Right lobe of liver (tissue), 6 donors: ENCODE results near the gene MYL11. TPM values are rescaled to one million over a fixed set of nuclear protein-coding genes. Genes with fewer than 3 reads are reported as not detected.

Experiments
- ATAC-seq, 4 donors: fragments of 200-7000 bp; cut with Tn5 transposase; one replicate each; pipeline ENCODE4 v1.9.1; 2020; ENCODE audit warnings: mild to moderate bottlenecking in 4 of 4, moderate library complexity in 4 of 4
- DNase-seq, 3 donors: peaks; one replicate each; pipeline ENCODE4 v3.0.0-alpha.2; 2020
- H3K27ac ChIP-seq, 3 donors: fragments of 200-600 bp; one replicate each; pipeline ENCODE4 v1.8.0; 2022
- H3K27me3 ChIP-seq, 2 donors: fragments of 200-600 bp; one replicate each; pipeline ENCODE4 v1.8.0; 2022
- H3K36me3 ChIP-seq, 4 donors: fragments of 200-600 bp; sonication (generic) in 1 of 4; one replicate each; pipeline versions ENCODE4 v1.5.1 to v1.8.0; 2017 to 2022; ENCODE audit warnings: control low read depth in 1 of 4
- H3K4me1 ChIP-seq, 4 donors: fragments of 200-600 bp; sonication (generic) in 1 of 4; one replicate each; pipeline versions ENCODE4 v1.5.1 to v1.8.0; 2017 to 2022; ENCODE audit warnings: control low read depth in 1 of 4
- H3K4me3 ChIP-seq, 3 donors: fragments of 200-600 bp; one replicate each; pipeline ENCODE4 v1.8.0; 2022
- H3K9me3 ChIP-seq, 4 donors: fragments of 200-600 bp; sonication (generic) in 1 of 4; one replicate each; pipeline versions ENCODE4 v1.5.1 to v1.8.0; 2017 to 2022; ENCODE audit warnings: control low read depth in 1 of 4
- POLR2A ChIP-seq: fragments of 450-650 bp; IDR thresholded peaks from one replicate; pipeline ENCODE4 v1.6.1; 2017; ENCODE audit warnings: antibody characterized with exemption, mild to moderate bottlenecking
- WGBS: methylation state at CpG from one replicate; pipeline ENCODE4 v1.1.6; 2018; ENCODE audit warnings: low coverage, low lambda C conversion rate; ENCODE audit not compliant: insufficient coverage; ENCODE audit errors: missing lambda C conversion rate; 5-methylcytosine and 5-hydroxymethylcytosine counted together
- intact Hi-C, 2 donors: fragments of 100-400 bp; cut with DNase I; formaldehyde crosslinking; loops; one replicate each; pipeline versions ENCODE4 v1.11.2 to v1.14.1; 2022
- total RNA-seq, 6 experiments: library from RNA; depleted of rRNA in 2 of 6; stranded (reverse); fragments of >200 nt in 2 of 6; fragmentation: NEBNext Ultra II Directional in 3 of 6; extraction: Animal tissue kit (Norgen Biotek cat#: 25700) in 3 of 6; gene quantifications; one replicate each; pipeline versions ENCODE4 v1.1.0 to v1.2.4, GENCODE V29; 2016 to 2023
- TF ChIP-seq, protein P1 (sequence below), 4 donors: fragments of 200-600 bp in 3 of 4; fragments of 450-650 bp in 1 of 4; IDR thresholded peaks; one replicate each; pipeline versions ENCODE4 v1.5.1 to v1.8.0; 2016 to 2022; ENCODE audit warnings: antibody characterized with exemption in 4 of 4, mild to moderate bottlenecking in 2 of 4
- donor health status: DM: no; HTN: yes; CAD: no.
- donor health status: DM: no; HTN: no; CAD: no.
- donor health status: DM: no; HTN: no; CAD: no.
- donor health status: DM: no; HTN: yes; CAD: no.
- donor health status: DM: no; HTN: yes; CAD: no.

The MYL11 gene
- total RNA-seq, 6 experiments from 2014 or later: 1.4 TPM; not detected in 5

GRCh38 chr16:30367349-30368009, 7.1 kb upstream of the MYL11 start:
- intact Hi-C loops: no loop called here
- Histone ChIP-seq H3K9me3 (no peaks in the 10 kb centered on the region), H3K4me3 (peak overlapping the region; percentile 59 to 90 (median 79)), H3K4me1 (peaks cover 0 to 29% (median 7%) of the 10 kb centered on the region in 4 donors), H3K27ac (peak overlapping the region in 2 of 3 donors; percentile 45 to 85), H3K36me3 (peaks cover 0 to 22% (median 8%) of the 10 kb centered on the region in 4 donors), H3K27me3 (no peaks in the 10 kb centered on the region)
- WGBS: 40% methylated on average over 6 of the region's 10 CpGs
- TF ChIP-seq, protein P1, sequence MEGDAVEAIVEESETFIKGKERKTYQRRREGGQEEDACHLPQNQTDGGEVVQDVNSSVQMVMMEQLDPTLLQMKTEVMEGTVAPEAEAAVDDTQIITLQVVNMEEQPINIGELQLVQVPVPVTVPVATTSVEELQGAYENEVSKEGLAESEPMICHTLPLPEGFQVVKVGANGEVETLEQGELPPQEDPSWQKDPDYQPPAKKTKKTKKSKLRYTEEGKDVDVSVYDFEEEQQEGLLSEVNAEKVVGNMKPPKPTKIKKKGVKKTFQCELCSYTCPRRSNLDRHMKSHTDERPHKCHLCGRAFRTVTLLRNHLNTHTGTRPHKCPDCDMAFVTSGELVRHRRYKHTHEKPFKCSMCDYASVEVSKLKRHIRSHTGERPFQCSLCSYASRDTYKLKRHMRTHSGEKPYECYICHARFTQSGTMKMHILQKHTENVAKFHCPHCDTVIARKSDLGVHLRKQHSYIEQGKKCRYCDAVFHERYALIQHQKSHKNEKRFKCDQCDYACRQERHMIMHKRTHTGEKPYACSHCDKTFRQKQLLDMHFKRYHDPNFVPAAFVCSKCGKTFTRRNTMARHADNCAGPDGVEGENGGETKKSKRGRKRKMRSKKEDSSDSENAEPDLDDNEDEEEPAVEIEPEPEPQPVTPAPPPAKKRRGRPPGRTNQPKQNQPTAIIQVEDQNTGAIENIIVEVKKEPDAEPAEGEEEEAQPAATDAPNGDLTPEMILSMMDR (IDR thresholded peaks at IDR 0.05): no peak
- TF ChIP-seq POLR2A: peak; percentile 14
- DNase-seq (peak in 2 of 3 donors; percentile 72 to 80), ATAC-seq (peak; percentile 10 to 19 (median 11))

DNA sequence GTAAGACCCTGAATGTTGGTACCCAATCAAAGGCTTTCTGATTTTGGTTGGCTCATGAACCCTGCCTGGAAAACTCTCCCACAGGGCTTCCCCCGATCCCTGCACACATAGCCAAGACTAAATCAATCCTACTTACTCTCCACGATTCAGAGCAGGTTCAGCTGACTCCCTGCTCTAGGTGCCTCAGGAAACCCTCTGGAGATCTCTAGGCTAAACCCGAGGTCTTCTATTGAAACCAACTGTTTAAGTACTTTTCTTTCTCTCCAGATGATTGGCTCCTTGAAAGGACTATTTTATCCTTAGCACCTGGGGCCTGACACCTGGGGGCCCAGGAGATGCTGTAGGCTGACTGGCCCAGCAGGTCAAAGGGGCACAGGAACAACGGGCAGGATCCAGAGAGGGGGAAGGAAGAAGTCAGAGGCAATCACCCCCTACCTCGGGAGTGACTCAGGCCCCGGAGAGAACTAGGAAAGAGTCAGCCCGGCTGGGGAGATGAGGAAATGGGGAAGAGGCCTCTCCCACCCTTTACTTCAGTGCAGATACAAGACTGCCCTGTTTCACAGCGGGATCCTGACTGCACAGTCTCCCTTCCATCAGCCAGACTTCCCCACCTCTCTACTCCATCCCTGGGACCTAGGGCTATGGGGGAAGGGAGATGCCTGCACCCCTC, 6.3 kb upstream of the MYL11 start:
- DNase-seq (no peak), ATAC-seq (peak in 1 of 4 donors; percentile 1)
- intact Hi-C loops: no loop called here
- H3K4me1 ChIP-seq: peaks cover 0 to 29% (median 7%) of the 10 kb centered on the region in 4 donors
- peak overlapping the region; percentile 59 to 90 (median 79) for H3K4me3 ChIP-seq
- TF ChIP-seq, protein P1 (IDR thresholded peaks at IDR 0.05): no peak
- TF ChIP-seq POLR2A: no peak
- H3K9me3 ChIP-seq: no peaks in the 10 kb centered on the region
- no peaks in the 10 kb centered on the region for H3K27me3 ChIP-seq
- peaks cover 0 to 18% (median 8%) of the 10 kb centered on the region in 4 donors for H3K36me3 ChIP-seq
- H3K27ac ChIP-seq: peak overlapping the region in 2 of 3 donors; percentile 45 to 85
- WGBS: 5% methylated on average over 7 of the region's 8 CpGs

GRCh38 chr16:30368792-30369090, 5.9 kb upstream of the MYL11 start:
- H3K36me3 ChIP-seq: peaks cover 0 to 18% (median 8%) of the 10 kb centered on the region in 4 donors
- H3K4me3 ChIP-seq: peak overlapping the region; percentile 59 to 90 (median 79)
- WGBS: 8% methylated on average over 4 of the region's 4 CpGs
- intact Hi-C loops: no loop called here
- peak overlapping the region in 2 of 3 donors; percentile 65 to 85 for H3K27ac ChIP-seq
- peaks cover 0 to 29% (median 7%) of the 10 kb centered on the region in 4 donors for H3K4me1 ChIP-seq
- TF ChIP-seq POLR2A: no peak
- TF ChIP-seq, protein P1 (IDR thresholded peaks at IDR 0.05): no peak
- no peak for ATAC-seq
- DNase-seq: no peak
- H3K27me3 ChIP-seq: no peaks in the 10 kb centered on the region
- no peaks in the 10 kb centered on the region for H3K9me3 ChIP-seq

DNA sequence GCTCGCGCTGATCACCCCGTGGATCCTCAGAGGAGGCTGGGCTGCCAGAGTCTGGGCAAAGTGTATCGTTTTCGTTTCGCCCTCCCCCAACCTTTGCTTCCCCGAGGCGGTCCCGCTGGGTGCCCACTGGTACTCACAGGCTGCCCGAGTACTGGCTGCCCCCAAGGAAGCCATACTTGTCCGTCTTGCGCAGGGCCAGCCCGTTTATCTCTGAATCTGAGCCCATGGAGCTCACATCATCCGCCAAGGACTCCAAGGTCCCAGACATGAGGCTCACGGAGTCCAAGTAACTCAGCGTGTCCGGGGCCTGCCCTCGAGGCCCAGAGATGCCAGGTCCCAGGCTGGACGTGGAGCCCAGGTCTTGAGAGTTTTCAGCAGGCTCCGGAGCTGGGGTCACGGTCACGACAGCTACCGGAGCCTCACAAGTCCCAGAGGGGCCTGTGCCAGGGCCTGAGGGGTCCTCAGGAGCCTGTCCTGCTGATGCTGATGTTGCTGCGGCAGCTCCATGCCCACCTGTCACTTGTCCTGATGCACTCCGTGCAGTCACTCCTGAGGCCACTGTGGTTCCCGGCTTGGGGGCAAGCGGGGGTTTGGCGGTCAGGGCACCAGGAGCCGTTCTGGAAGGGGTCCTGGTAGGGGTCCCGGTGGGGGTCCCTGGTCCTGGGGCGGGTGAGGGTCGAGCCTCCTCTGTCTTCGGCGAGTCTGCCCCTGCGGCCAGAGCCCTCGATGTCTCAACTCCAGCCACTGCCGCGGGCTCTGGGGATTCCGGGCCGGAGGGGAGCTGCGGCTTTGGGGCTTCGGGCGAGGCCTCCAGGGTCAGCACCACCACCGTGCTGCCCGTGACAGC, 5.3 kb upstream of the MYL11 start:
- H3K9me3 ChIP-seq: no peaks in the 10 kb centered on the region
- H3K27me3 ChIP-seq: no peaks in the 10 kb centered on the region
- no peak for ATAC-seq
- WGBS: 0% methylated on average over 1 of the region's 45 CpGs
- intact Hi-C loops: no loop called here
- H3K4me3 ChIP-seq: peak overlapping the region; percentile 59 to 90 (median 79)
- H3K27ac ChIP-seq: peak overlapping the region; percentile 56 to 85 (median 65)
- no peak for DNase-seq
- peaks cover 0 to 17% (median 8%) of the 10 kb centered on the region in 4 donors for H3K36me3 ChIP-seq
- TF ChIP-seq POLR2A: no peak
- TF ChIP-seq, protein P1 (IDR thresholded peaks at IDR 0.05): no peak
- H3K4me1 ChIP-seq: peaks cover 0 to 29% (median 7%) of the 10 kb centered on the region in 4 donors
